HG03575 (cell line): ENCODE results near the gene HELZ.

Experiments used
- ATAC-seq: cut with Tn5 transposase; IDR thresholded peaks from one replicate; pipeline ENCODE4 v1.9.1; 2021; ENCODE audit not compliant: unreplicated experiment, insufficient number of reproducible peaks, low FRiP score; ENCODE audit errors: extremely low read depth

The HELZ gene

DNA sequence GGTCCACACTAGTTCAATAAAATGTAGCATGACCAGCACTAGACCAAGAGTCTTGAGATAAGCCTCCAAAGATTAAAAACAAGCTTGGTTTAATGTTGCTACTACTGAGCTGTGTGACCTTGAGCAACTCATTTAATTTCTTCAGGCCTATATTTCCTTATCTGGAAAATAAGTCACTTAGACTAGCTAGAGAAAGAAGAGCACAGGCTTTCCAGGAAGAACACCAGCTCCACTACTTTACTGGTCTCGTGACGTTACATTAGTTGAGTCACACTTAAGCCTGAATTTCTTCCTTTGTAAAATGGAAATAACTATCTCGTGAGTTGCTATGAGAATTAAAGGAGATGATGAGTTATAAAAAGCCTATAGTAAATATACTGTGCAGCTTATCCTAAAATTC is 5.4 kb downstream of the HELZ start:
- ATAC-seq: no peak

DNA sequence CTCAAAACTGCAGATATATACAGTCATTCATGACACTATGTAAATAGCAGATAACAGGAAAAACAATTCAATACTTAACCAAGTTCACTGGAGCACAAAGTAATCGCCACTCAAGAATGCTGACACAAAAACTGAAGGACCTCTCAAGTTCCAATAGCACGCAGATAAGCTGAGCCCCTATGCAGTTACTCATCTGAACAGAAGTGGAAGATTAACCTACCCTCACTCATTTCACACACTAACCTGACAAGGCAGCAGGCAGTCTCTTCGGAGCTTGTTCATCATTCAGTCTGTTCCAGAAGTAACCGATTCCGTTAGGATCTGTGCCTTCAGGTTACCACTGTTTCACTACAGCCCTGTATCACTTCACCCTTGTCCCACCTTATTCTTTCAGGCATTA is 6.0 kb downstream of the HELZ start:
- ATAC-seq: no peak

DNA sequence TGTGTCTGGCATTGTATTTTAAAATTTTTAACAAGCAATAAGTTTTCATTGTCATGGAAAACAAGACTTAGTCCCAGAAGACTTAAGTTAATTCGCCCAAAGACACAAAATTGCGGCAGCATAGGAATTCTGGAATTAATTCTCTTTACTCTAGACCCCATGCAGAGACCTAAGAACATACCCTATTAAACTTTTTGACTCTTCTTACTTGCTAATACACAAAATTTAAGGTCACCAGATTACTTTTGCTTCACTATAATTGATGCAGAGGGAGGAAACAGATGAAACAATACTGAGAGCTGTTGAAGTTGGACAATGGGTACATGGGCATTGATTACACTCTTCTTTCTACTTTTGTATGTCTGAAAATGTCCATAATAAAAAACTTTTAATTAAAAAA is 12.6 kb downstream of the HELZ start:
- no peak for ATAC-seq

DNA sequence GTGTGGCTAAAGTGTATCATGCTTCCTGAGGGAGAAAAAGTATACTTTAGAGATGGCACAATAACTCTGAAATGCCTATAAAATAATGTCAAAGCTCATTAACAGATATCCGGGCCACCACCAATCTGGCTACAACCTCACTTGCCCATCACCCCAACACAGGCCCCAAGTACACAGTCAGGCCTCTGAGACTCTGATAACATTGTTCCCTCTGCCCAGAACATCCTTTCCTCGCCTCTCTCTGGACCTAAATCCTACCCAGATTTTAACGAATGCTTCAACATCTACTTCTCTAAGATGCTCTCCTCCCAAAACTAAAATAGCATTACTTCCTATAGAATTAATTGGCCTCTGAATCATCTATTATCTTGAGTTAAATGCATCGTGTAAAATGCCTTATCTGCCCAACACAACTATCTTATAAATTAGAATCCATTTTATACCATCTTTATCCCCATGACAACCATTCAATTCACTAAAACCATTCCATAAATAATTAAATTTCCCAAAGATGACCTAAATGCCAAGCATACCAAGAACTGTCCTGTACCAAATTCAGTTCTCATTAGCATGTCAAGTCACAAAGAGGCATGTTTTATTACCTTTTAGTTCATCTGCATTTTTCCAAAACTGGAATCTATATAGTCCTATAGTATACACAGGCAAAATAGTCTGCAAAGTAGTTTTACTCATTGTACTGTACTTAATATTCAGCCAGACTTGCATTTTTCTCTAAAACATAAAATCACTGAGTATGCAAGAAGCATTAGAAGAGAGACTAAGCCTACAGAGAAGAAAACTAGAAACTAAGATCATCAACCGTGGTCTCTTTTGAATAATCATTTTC is 15.7 kb downstream of the HELZ start:
- ATAC-seq: no peak

DNA sequence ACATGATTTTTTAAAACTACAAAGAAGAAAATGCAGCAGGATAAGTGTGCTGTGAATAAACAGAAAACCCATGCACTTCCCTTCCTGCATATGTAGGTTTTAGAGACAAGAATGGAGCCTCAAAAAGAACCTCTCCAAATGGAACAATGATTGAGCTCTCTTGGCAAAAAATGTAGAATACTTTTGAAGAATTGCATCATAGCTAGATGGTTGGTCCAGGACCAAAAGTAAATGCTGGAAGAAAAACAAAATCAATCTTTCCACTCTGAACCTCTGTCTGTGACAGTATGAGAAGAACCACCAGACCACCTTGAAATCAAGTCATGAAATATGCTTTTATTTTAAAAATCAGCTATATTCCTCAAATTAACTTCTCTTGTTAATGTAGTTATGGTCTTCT is 17.5 kb downstream of the HELZ start:
- no peak for ATAC-seq

DNA sequence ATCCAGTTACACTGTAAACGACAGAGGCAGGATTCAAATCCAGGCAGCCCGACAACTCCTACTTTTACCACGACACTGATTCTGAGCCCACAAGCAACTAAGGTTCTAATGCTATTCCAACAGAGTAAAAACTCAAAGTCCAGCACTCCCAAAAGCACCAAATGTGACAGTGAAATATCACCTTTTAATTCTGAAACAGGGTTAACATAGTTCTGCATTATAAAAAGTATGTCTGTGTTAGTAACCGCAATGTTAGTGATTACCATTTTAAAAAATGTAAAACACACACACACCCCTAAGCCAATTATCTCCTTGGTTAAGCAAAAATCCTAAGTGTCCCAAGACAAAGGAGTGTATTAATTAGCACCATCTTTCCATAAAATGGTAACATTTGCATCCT is 19.7 kb downstream of the HELZ start:
- no peak for ATAC-seq

DNA sequence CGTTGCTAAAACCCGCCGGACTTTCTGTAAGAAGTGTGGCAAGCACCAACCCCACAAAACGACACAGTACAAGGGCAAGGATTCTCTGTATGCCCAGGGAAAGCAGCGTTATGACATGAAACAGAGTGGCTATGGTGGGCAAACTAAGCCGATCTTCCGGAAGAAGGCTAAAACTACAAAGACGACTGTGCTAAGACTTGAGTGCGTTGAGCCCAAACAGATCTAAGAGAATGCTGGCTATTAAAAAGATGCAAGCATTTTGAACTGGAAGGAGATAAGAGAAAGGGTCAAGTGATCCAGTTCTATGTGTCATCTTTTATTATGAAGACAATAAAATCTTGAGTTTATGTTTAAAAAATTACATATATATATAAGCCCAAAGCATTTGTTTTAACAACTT is 20.3 kb downstream of the HELZ start:
- ATAC-seq: no peak

DNA sequence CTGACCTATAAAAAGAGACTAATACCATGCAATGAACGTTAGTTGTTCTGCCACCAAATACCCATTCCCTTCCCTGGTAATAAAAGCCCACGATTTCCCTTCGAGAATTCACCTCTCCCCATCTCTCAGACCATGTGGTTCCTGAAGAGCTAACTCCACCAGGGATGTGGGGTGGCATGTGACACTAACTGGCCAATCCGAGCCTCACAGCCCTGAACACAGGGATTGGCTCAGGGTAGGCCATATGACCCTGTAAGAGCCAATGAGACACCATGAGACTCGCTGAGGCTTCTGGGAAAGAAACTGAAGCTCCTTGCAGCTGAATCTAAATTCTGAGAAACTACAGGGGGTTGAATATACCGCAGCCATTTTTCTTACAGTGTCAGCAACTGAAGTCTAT is 21.1 kb downstream of the HELZ start:
- no peak for ATAC-seq

DNA sequence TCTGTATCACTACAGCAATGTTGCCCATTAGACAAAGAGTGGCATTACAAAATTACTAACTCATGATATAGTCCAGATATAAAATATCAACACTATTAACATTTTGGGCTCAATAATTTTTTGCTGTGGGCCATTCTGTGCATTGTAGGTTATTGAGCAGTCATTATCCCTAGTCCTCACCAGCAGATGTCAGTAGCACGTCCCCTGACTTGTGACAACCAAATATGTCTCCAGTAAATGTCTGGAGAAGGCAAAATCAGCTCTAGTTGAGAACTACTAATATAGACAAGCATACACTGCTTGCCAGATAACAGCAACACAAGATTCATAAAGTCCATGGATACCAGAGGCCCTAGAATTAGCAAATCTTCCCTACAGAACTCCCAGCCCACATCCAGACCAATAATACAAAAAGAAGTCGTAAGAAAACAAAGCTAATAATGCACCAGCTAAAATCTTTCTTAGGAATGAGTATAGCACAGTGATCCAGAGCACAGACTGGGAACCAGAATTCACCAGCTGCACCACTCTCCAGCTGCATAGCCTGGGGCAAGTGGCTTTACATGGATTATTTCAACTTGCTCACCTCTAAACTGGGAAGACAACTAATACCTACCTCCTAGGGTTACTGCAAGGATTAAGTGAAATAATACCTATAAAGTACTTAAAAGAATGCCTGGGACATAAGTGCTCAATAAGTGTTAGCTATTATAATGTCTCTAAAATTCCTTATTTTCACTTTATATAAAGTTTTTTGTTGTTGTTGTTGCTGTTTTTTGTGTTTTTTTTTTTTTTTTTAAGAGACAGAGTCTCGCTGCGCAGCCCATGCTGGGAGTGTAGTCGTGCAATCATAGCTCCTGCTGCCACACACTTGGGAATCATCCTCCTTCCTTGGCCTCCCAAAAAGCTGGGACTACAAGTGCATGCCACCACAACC is 23.7 kb downstream of the HELZ start:
- no peak for ATAC-seq

DNA sequence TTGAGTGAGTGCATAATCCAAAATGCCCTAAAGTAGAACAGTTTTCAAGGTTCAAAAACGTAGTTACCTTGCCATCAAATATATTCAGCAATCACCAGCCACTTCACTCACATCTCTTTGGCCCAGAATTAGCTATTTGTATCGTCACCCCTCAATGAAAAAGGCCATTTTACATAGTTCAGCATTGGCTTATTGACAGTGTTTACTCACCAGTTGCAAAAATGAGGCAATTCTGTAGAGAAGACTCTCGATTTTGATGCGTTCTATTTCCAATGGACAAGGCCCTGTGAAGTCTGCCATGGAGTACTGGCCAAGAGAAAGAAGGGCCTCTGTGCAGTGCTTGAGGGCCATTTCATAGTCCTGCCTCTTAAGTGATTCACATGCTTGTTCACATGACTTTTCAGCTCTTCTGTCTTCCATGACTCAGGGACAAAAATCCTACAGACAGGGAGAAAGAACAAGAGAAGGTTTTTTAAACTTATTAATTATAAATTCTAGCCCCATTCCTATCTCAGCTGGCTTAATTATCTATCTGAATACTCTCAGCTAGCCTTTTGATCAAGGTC is 26.5 kb downstream of the HELZ start:
- no peak for ATAC-seq

DNA sequence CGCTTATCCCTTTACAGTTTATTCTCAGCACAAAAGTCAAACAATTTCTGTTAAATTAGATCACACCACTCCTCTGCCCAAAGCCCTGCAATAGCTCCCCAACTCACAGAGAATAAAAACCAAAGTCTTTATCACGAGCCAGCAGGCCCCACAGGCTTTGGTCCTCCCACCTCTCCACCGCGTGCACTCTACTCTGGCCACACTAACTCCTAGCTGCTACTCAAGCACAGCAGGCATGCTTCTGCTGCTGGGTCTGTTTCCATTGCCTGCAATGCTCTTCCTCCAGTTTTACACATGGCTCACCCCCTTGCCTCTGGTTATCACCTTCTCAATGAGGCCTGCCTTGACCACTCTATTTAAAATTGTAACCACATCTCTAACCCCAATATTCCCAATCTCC is 27.6 kb downstream of the HELZ start:
- no peak for ATAC-seq

DNA sequence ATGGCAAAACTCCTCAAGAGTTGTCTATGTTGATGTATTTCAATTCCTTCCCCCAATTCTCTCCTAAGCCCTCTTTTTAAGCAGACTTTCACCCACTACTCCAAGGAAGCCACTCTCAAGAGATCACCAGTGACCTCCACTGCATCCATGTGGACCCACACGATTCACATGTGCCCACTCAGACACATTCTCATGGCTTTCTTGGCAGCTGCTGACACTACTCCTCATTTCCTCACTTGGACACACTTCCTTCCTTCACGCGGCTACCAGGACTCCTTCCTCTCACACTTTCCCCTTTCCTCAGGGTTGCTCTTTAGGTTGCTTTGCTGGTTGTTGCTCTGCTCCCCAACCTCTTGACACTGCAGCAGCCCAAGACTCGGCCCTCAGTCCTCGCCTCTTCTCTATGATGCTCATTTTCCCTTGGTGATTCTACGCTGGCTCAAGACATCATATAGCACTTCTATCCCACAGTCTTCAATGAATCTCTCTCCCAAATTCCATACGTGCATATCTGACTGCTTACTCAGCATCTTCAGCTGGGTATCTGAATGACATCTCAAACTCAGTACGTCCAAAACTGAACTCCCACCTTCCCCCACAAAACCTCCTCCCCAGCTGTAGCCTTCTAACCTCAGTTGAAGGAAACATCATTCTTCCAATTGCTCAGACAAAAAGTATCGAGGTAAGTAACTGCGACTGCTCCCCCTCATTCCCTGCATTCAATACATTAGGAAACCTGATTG is 28.2 kb downstream of the HELZ start:
- no peak for ATAC-seq

DNA sequence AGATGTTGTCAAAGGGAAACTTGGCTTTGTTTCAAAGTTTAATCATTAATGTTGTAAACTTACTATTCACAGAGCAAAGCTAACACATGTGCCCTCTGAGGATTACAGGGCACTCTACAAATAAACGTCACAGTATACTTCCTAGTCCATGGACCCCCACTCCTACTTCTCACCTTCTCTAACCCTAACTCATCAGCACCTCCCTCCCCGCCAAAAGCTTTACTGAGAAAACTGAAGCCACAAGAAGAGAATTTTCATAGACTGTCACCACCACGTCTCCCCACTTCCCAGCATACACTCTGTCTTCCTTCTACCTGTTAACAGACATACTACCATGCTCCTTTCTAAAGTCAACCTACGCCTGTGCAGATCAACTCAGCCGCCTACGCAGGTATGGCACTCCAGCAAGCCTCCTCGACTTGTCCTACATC is 29.0 kb downstream of the HELZ start:
- no peak for ATAC-seq

DNA sequence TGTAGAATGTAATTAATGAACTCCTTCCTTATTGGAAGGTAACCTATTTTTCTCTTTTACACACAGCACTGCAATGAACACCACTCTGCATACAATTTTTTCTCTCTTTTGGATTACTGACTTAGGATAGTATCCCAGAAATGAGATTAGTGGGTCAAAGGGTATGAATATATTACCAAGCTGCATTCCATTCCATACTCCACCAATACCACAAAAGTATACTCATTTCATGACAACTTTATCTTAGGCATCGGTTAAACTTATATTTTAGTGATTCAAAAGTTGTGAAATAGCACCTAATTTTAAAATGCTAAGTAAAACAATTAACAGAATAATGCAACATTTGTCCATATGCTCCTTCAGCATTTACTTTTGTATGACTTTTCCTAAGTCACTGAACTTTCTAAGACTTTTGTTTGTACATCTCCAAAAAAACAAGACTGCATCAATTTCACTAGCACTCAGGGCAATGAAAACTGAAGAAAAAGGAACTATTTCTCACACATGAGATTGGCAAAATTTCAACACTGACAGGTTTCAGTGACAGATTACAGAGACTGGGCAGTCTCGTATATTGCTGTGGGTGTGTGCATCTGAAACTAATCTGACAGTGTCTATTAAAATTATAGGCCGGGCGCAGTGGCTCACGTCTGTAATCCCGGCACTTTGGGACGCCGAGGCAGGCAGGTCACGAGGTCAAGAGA is 32.1 kb downstream of the HELZ start:
- no peak for ATAC-seq

DNA sequence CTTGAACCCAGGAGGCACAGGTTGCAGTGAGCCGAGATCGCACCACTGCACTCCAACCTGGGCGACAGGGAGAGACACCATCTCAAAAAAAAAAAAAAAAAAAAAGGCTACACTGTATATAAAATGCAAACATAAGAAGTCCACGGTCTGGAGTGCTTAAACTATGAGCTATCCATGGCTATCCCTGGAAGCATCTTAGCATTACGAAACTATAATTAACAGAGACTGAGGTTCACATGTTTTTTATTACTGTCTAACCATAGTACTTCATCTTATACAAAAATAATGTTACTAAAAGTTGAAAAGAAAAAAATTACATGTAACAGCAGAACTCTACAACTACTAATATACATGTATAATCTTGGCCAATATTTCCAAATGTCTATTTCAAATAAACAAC is 32.8 kb downstream of the HELZ start:
- no peak for ATAC-seq

DNA sequence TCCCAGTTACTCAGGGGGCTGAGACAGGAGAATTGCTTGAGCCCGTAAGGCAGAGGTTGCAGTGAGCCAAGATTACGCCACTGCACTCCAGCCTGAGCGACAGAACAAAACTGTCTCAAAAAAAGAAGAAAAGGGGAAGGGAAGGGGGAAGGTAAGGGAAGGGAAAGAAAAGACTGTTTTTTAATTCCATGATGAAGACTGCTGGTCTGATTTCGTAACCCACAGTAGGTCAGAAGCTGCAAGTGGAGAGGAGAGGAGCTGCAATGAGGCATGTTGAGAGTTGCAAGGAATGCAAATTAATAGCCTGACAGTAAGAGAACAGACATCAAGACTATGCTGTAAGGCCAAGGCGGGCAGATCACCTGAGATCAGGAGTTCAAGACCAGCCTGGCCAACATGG is 33.3 kb downstream of the HELZ start:
- ATAC-seq: no peak

DNA sequence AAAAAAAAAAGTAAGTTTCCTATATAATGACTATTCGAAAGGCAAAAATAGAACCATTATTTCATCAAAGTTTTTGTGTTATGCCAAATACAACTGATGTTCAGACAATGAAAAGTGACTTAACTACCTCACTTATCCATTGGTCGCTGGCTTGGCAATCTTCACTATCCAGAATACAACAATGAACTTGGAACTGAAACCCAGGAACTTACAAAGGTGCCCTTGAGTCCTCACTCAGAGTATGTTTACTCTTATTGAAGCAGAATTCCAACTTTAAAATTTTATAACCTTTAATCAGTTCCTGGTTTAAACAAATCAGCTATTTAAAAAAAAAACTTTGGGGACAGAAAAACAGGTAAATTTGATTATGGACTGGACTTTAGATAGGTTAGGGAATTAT is 34.1 kb downstream of the HELZ start:
- ATAC-seq: no peak

DNA sequence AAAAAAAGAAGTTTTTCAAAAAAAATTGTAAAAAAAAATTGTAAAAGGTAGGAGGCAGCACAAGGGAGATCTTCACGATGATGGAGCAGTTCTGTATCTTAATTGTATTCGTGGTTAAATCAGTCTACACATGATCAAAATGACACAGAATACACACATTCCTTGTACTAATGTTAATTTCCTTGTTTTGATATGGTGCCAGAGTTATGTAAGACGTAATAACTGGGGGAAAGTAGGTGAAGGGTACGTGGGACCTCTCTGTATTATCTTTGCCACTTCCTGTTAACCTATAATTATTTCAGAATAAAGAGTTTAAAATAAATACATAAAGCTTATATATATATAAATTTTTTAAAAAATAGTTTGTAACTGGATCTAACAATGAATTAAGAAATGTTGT is 36.8 kb downstream of the HELZ start:
- ATAC-seq: no peak

DNA sequence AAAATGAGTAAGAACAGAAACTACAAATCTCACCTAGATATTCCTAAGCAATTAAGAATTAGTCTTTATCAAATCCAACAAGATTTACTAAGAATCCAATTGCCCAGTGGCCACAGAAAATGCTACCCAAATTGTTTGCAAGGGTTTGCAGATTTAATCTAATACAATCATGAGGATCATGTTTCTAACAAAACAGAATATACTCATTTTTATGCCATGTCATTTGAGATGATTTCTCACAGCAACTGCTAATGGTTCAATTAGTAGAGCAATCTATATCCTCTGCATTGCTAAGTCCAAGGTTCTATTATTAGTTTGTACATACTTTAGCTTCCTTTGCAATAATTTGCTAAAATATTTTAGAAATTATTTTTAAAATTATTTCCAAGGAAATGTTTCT is 41.2 kb downstream of the HELZ start:
- ATAC-seq: no peak
